ENCODE data around the gene DRAM1. TPM values are rescaled to one million over a fixed set of nuclear protein-coding genes. Genes with fewer than 3 reads are reported as not detected.

The DRAM1 gene
- total and polyA plus RNA-seq, 9 of the 15 experiments (the other 6 are each of a cell fraction or from before 2014, with no cell fraction given) = 1.4 to 4.3 (median 2.7) TPM

DNA sequence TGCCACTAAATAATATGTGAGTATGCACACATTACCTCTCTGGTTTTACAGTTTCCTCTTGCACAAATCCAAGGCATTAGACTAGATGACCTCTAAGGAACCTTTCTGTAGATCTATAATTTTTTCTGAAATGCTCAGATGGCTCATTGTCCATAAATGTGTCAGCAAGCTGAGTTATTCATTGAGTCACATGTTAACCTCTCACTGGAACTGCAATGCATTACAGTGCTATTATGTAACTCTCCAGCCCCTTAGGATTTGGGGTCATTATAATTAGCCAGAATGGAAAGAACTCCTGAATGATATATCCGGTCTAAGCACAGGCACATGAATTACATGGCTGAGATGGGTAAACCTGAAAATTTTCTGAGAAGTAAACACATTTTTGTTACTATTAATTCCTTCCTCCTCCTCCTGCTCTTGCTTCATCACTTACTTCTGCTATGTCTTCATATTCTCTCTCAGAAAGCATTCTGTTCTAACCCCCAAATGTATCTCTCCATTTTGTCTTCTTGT lies 20.3 kb upstream of the DRAM1 start (continued):
- TF ChIP-seq, protein P1, sequence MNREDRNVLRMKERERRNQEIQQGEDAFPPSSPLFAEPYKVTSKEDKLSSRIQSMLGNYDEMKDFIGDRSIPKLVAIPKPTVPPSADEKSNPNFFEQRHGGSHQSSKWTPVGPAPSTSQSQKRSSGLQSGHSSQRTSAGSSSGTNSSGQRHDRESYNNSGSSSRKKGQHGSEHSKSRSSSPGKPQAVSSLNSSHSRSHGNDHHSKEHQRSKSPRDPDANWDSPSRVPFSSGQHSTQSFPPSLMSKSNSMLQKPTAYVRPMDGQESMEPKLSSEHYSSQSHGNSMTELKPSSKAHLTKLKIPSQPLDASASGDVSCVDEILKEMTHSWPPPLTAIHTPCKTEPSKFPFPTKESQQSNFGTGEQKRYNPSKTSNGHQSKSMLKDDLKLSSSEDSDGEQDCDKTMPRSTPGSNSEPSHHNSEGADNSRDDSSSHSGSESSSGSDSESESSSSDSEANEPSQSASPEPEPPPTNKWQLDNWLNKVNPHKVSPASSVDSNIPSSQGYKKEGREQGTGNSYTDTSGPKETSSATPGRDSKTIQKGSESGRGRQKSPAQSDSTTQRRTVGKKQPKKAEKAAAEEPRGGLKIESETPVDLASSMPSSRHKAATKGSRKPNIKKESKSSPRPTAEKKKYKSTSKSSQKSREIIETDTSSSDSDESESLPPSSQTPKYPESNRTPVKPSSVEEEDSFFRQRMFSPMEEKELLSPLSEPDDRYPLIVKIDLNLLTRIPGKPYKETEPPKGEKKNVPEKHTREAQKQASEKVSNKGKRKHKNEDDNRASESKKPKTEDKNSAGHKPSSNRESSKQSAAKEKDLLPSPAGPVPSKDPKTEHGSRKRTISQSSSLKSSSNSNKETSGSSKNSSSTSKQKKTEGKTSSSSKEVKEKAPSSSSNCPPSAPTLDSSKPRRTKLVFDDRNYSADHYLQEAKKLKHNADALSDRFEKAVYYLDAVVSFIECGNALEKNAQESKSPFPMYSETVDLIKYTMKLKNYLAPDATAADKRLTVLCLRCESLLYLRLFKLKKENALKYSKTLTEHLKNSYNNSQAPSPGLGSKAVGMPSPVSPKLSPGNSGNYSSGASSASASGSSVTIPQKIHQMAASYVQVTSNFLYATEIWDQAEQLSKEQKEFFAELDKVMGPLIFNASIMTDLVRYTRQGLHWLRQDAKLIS (CRISPR knock-in tag; IDR thresholded peaks at IDR 0.05) = no peak
- TF ChIP-seq NFXL1 (CRISPR knock-in tag; IDR thresholded peaks at IDR 0.05) = no peak
- TF ChIP-seq CXXC5 (CRISPR knock-in tag; IDR thresholded peaks at IDR 0.05) = no peak
- TF ChIP-seq, protein P2, sequence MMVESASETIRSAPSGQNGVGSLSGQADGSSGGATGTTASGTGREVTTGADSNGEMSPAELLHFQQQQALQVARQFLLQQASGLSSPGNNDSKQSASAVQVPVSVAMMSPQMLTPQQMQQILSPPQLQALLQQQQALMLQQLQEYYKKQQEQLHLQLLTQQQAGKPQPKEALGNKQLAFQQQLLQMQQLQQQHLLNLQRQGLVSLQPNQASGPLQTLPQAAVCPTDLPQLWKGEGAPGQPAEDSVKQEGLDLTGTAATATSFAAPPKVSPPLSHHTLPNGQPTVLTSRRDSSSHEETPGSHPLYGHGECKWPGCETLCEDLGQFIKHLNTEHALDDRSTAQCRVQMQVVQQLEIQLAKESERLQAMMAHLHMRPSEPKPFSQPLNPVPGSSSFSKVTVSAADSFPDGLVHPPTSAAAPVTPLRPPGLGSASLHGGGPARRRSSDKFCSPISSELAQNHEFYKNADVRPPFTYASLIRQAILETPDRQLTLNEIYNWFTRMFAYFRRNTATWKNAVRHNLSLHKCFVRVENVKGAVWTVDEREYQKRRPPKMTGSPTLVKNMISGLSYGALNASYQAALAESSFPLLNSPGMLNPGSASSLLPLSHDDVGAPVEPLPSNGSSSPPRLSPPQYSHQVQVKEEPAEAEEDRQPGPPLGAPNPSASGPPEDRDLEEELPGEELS (CRISPR knock-in tag; IDR thresholded peaks at IDR 0.05; ENCODE audit: borderline replicate concordance) = no peak
- TF ChIP-seq ETV1 (tag; conservative IDR thresholded peaks at IDR 0.05; ENCODE audit: low read depth) = 0 out of 2 replicates have a peak, but pooled peaks have one; percentile 34
- no peak for TF ChIP-seq FOXJ2 (tag; IDR thresholded peaks at IDR 0.05)
- TF ChIP-seq NFRKB (IDR thresholded peaks at IDR 0.05; ENCODE audit: low read depth) = no peak
- no peak for TF ChIP-seq ZNF146 (CRISPR knock-in tag; IDR thresholded peaks at IDR 0.05; ENCODE audit: unreplicated experiment)
- no peak for TF ChIP-seq HSF4 (CRISPR knock-in tag; IDR thresholded peaks at IDR 0.05; ENCODE audit: borderline replicate concordance)
- TF ChIP-seq, protein P3, sequence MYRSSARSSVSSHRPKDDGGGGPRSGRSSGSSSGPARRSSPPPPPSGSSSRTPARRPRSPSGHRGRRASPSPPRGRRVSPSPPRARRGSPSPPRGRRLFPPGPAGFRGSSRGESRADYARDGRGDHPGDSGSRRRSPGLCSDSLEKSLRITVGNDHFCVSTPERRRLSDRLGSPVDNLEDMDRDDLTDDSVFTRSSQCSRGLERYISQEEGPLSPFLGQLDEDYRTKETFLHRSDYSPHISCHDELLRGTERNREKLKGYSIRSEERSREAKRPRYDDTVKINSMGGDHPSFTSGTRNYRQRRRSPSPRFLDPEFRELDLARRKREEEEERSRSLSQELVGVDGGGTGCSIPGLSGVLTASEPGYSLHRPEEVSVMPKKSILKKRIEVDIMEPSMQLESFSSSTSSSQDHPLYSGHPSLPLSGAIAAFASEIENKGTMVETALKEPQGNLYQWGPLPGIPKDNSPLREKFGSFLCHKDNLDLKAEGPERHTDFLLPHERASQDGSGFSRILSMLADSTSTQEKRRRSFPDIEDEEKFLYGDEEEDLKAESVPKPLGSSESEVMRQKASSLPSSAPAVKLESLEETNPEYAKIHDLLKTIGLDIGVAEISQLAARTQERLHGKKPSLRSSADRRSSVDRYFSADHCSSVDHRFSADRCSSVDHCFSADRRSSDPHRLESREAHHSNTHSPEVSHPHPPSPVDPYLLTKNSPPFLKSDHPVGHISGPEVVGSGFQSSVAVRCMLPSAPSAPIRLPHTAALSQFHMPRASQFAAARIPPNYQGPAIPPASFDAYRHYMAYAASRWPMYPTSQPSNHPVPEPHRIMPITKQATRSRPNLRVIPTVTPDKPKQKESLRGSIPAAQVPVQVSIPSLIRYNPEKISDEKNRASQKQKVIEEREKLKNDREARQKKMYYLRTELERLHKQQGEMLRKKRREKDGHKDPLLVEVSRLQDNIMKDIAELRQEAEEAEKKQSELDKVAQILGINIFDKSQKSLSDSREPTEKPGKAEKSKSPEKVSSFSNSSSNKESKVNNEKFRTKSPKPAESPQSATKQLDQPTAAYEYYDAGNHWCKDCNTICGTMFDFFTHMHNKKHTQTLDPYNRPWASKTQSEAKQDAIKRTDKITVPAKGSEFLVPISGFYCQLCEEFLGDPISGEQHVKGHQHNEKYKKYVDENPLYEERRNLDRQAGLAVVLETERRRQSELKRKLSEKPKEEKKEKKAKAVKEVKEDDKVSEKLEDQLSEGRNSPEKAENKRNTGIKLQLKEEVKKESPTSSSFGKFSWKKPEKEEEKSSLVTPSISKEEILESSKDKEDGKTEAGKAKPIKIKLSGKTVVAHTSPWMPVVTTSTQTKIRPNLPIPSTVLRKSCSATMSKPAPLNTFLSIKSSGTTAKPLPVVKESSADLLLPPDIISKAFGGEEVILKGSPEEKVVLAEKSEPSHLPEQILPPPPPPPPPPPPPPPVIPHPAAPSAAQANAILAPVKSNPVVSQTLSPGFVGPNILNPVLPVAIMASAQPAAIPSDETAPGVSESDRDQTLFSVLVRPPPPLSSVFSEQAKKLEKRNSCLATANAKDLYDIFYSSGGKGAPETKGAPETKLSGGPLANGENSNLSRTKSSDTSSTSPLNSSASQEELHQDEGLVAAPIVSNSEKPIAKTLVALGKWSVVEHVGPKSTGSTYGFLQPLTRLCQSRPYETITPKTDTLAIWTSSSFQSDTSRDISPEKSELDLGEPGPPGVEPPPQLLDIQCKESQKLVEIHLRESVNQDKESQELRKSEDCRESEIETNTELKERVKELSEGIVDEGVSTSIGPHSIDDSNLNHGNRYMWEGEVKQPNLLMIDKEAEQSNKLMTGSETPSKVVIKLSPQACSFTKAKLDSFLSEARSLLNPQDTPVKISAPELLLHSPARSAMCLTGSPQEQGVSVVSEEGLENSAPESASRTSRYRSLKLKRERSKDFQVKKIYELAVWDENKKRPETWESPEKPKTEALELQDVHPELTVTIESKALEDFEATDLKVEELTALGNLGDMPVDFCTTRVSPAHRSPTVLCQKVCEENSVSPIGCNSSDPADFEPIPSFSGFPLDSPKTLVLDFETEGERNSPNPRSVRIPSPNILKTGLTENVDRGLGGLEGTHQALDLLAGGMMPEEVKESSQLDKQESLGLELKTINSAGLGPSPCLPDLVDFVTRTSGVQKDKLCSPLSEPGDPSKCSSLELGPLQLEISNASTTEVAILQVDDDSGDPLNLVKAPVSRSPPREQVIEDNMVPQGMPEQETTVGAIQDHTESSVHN (IDR thresholded peaks at IDR 0.05; ENCODE audit: borderline replicate concordance in 1 of 2, low read depth in 1 of 2) = no peak
- no peak for TF ChIP-seq CREM (IDR thresholded peaks at IDR 0.05; ENCODE audit: low read depth)
- no peak for TF ChIP-seq FOXK1 (CRISPR knock-in tag; IDR thresholded peaks at IDR 0.05; ENCODE audit: borderline replicate concordance)
- no peak for TF ChIP-seq TARDBP (IDR thresholded peaks at IDR 0.05)

Measured in K562 (cell line).